Panc1 (cell line): ENCODE results near the gene GRIK1.

Experiments
- CTCF ChIP-seq: fragments of 450-650 bp; IDR thresholded peaks from 2 replicates; pipeline ENCODE4 v1.5.1; 2017; ENCODE audit warnings: mild to moderate bottlenecking
- POLR2AphosphoS5 ChIP-seq: IDR thresholded peaks from 2 replicates; pipeline ENCODE4 v1.6.1; 2012; ENCODE audit warnings: mild to moderate bottlenecking, low read depth, low read length, moderate library complexity

GRCh38 chr21:29798840-29799239, 141.0 kb downstream of the GRIK1 start:
- no peak for TF ChIP-seq POLR2AphosphoS5
- TF ChIP-seq CTCF = no peak
